Thyroid gland (tissue), 4 donors: Measurements from ENCODE around the gene KASH5.

Source experiments
- CTCF ChIP-seq, 6 experiments: fragments of 200-600 bp in 3 of 6; fragments of 450-650 bp in 3 of 6; sonication (generic) in 3 of 6; IDR thresholded peaks; one replicate each; pipeline ENCODE4 v1.5.1; 2016 to 2019; ENCODE audit warnings: antibody characterized with exemption in 6 of 6, mild to moderate bottlenecking in 2 of 6, inconsistent platforms in 1 of 6, moderate library complexity in 1 of 6
- POLR2A ChIP-seq, 2 donors: fragments of 450-650 bp; IDR thresholded peaks; one replicate each; pipeline ENCODE4 v1.6.1; 2017; ENCODE audit warnings: antibody characterized with exemption in 2 of 2, mild to moderate bottlenecking in 2 of 2, moderate library complexity in 1 of 2

GRCh38 chr19:49437231-49437630 is 49.2 kb downstream of the KASH5 start:
- TF ChIP-seq CTCF (IDR thresholded peaks at IDR 0.05) (no peak), POLR2A (IDR thresholded peaks at IDR 0.05) (no peak)
